Nephron (organoid): ENCODE measurements around the gene TUSC2.

ENCODE experiments used
- H3K27ac Mint-ChIP-seq, 3 experiments: 2 replicates each; pipeline ENCODE4 v1.8.0; 2020; ENCODE audit warnings: mixed read lengths in 3 of 3, mild to moderate bottlenecking in 2 of 3, moderate library complexity in 1 of 3
- H3K27me3 Mint-ChIP-seq: 2 replicates; pipeline ENCODE4 v1.8.0; 2021; ENCODE audit warnings: low read depth, mild to moderate bottlenecking, moderate library complexity, mixed read lengths
- H3K36me3 Mint-ChIP-seq: 2 replicates; pipeline ENCODE4 v1.8.0; 2020; ENCODE audit warnings: low read depth, mixed read lengths
- H3K4me1 Mint-ChIP-seq: 2 replicates; pipeline ENCODE4 v1.8.0; 2020; ENCODE audit warnings: mixed read lengths
- H3K4me3 Mint-ChIP-seq, 3 experiments: 2 replicates each; pipeline ENCODE4 v1.8.0; 2020; ENCODE audit warnings: mild to moderate bottlenecking in 3 of 3, mixed read lengths in 3 of 3, moderate library complexity in 2 of 3
- H3K9me3 Mint-ChIP-seq: 2 replicates; pipeline ENCODE4 v1.8.0; 2020; ENCODE audit warnings: mixed read lengths
- TF ChIP-seq, protein P1 (sequence below), 3 experiments: fragments of 200-600 bp; sonication (generic); IDR thresholded peaks; one replicate each; pipeline ENCODE4 v1.5.0; 2021; ENCODE audit warnings: antibody characterized with exemption in 3 of 3; ENCODE audit not compliant: unreplicated experiment in 3 of 3

The TUSC2 gene

DNA sequence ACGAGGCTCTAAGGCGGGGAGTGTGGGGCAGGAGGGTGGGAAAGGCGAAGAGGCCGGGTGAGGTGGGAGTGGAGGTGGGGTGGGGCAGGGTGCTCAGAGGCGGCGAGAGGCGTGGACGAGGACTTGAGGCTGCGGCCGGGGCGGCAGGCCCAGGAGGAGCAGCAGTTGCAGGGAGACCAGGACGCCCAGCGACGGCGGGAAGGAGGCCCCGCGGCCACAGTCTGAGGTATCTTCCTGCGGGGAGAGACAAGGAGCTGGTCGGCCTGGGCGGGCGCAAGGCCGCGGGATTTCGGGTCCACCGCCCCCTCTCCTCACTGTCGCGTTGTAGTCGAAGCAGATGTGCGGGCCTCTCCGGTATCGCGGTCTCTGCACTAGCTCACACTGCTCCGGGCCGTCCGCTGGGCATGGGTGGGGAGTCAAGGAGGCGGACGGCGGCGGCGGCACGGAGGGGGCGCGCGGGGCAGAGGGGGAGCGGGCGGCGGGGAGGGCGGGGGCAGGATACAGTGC, 36.6 kb upstream of the TUSC2 start:
- H3K9me3 Mint-ChIP-seq: no peaks in the 10 kb centered on the region
- no peaks in the 10 kb centered on the region for H3K36me3 Mint-ChIP-seq
- H3K27me3 Mint-ChIP-seq: no peaks in the 10 kb centered on the region
- H3K4me3 Mint-ChIP-seq: peak overlapping the region; percentile 81 to 88 (median 85)
- peak overlapping the region in 2 of 3 experiments; percentile 74 to 79 for H3K27ac Mint-ChIP-seq
- peaks cover 5% of the 10 kb centered on the region for H3K4me1 Mint-ChIP-seq
- TF ChIP-seq, protein P1, sequence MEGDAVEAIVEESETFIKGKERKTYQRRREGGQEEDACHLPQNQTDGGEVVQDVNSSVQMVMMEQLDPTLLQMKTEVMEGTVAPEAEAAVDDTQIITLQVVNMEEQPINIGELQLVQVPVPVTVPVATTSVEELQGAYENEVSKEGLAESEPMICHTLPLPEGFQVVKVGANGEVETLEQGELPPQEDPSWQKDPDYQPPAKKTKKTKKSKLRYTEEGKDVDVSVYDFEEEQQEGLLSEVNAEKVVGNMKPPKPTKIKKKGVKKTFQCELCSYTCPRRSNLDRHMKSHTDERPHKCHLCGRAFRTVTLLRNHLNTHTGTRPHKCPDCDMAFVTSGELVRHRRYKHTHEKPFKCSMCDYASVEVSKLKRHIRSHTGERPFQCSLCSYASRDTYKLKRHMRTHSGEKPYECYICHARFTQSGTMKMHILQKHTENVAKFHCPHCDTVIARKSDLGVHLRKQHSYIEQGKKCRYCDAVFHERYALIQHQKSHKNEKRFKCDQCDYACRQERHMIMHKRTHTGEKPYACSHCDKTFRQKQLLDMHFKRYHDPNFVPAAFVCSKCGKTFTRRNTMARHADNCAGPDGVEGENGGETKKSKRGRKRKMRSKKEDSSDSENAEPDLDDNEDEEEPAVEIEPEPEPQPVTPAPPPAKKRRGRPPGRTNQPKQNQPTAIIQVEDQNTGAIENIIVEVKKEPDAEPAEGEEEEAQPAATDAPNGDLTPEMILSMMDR (IDR thresholded peaks at IDR 0.05; ENCODE audit: unreplicated experiment in 3 of 3): no peak

DNA sequence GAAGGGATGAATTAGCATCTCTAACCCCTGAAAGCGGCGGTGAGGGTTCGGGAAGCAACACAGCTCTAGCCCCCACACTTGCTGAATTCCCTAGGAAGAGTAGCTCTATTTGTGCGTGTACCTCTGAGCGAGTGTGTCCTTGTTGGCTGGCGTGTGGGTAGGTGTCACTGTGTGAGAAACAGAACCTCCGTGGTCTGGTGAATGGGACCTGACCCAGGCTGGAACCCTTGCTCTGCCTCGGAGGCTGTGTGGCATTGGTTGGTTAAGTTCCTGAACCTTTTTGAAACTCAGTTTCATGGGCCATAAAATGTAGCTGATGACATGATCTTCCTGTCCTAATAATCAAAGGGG, 31.7 kb upstream of the TUSC2 start:
- H3K9me3 Mint-ChIP-seq: no peaks in the 10 kb centered on the region
- TF ChIP-seq, protein P1 (IDR thresholded peaks at IDR 0.05; ENCODE audit: unreplicated experiment in 3 of 3): no peak

DNA sequence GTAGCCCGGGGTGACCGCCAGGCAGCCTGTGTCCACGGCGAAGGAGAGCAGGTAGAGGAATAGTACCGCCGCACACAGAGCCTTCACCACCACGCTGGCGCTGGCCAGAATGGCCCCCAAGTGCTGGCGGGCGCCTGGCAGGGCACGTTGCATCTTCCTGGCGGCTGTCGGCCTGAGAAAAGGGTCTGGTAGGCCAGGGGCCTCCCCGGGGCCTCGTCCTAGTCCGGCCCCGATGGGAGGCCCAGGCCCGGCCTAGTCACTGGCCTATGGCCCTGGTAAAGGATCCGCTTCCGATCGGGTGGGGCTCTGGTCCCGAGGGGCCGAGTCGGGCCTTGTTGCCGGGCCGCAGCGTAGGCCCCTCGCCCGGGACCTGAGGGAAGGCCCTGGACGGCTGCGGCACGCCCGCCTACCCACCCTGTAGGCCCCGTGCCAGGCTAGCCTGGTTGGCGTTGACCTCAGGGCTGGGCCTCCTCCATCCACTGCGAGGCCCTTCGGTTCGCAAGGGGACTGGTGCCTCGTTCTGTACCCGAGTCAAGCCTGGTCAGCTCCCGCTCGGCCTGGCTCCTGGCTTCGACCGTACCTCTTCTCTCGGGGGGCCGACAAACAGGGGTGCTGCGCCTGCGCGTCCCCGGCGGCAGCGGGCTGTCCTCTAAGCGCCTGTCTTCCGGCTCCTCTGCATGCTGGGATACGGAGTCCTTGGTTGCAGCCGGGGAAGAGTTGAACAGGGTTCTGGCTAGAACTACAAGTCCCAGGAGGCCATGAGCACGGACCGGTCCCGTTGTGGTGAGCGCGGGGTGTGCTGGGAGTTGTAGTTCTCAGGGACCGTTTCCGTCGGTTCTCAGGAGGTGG, 31.1 kb upstream of the TUSC2 start, which contains the start of gene TMEM115:
Gene TMEM115 (minus strand): TSS at position 611 of the 849 bp plus-strand sequence. CDS start 458 bp downstream, at position 153.
- TF ChIP-seq, protein P1 (IDR thresholded peaks at IDR 0.05; ENCODE audit: unreplicated experiment in 3 of 3): no peak
- Mint-ChIP-seq H3K4me3 (peak within 1 kb of the TSS; percentile 99), H3K27me3 (no peaks in the 10 kb centered on the region)

More for the DNA sequence above, 31.7 kb upstream of the TUSC2 start:
- Mint-ChIP-seq H3K27me3 (no peaks in the 10 kb centered on the region), H3K4me1 (peaks cover 29% of the 10 kb centered on the region), H3K27ac (peak overlapping the region; percentile 81 to 96 (median 93)), H3K4me3 (peak overlapping the region; percentile 99), H3K36me3 (peaks cover 8% of the 10 kb centered on the region)

DNA sequence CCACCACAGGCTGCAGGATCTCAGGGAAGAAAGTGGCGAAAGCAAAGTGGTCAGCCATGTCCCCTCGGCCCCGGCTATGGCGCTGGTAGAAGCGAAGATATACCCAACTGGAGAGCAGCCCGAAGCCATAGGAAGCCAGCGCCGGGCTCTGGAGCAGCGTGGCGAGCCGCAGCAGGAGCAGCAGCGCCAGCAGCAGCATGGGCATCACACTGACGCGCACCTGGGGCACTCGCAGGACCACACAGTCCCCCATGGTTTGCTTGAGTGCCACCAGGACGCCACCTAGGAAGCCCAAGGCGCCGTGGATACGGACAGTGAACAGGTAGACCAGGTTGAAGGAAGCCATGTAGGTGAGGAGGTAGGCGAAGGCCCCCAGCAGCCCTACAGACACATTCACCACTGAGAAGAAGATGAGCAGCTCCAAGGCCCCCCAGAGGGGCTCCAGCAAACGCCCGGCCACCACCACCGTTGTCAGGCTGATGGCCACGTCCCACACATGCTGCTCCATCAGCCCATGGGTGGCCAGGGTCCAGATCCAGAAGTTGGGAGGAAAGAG, 30.4 kb upstream of the TUSC2 start:
- Mint-ChIP-seq H3K4me3 (peak overlapping the region; percentile 99), H3K4me1 (peaks cover 29% of the 10 kb centered on the region), H3K27ac (peak overlapping the region; percentile 13 to 80 (median 33)), H3K36me3 (peaks cover 18% of the 10 kb centered on the region), H3K27me3 (no peaks in the 10 kb centered on the region), H3K9me3 (no peaks in the 10 kb centered on the region)
- TF ChIP-seq, protein P1 (IDR thresholded peaks at IDR 0.05; ENCODE audit: unreplicated experiment in 3 of 3): no peak

More for the DNA sequence above, 31.1 kb upstream of the TUSC2 start, which contains the start of gene TMEM115:
- H3K36me3 Mint-ChIP-seq: peaks cover 12% of the 10 kb centered on the region
- H3K9me3 Mint-ChIP-seq: no peaks in the 10 kb centered on the region
- peak within 1 kb of the TSS; percentile 81 to 96 (median 93) for H3K27ac Mint-ChIP-seq
- peaks cover 29% of the 10 kb centered on the region for H3K4me1 Mint-ChIP-seq

DNA sequence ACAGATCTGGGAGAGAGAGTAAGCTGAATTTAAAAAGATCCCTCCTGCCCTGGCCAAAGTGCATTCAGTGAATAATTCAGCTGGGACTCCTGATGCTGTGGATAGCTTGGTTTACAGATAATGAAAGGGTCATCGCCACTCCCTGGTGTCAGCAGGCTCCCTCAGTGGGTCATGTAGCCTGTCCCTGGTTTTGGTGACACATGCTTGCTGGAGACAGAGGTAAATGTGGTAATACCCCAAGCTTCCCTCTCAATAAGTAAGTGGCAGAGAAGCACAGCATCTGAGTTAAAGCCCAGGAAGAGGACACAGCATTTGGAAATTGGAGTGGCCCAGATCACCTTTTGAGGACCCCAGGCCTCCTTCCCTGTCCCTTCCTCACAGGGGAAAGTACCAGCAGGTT, 29.5 kb upstream of the TUSC2 start:
- H3K4me1 Mint-ChIP-seq: peaks cover 29% of the 10 kb centered on the region
- peak overlapping the region in 1 of 3 experiments; percentile 62 for H3K27ac Mint-ChIP-seq
- peak overlapping the region; percentile 99 for H3K4me3 Mint-ChIP-seq
- no peaks in the 10 kb centered on the region for H3K27me3 Mint-ChIP-seq
- H3K36me3 Mint-ChIP-seq: peaks cover 18% of the 10 kb centered on the region
- TF ChIP-seq, protein P1 (IDR thresholded peaks at IDR 0.05; ENCODE audit: unreplicated experiment in 3 of 3): no peak
- no peaks in the 10 kb centered on the region for H3K9me3 Mint-ChIP-seq
